ENCODE data around the gene GJB2. TPM values are rescaled to one million over a fixed set of nuclear protein-coding genes. Genes with fewer than 3 reads are reported as not detected.

Gene GJB2
- total and polyA plus RNA-seq, 2 of the 4 experiments (the other 2 are of a cell fraction), result under 0.01 to 0.17 TPM

GRCh38 chr13:20241593-20241992 is 48.9 kb upstream of the GJB2 start (continued):
- TF ChIP-seq NFE2L2 (IDR thresholded peaks at IDR 0.05; ENCODE audit: low read depth, low read length), result no peak
- no peak for TF ChIP-seq FOS (IDR thresholded peaks at IDR 0.05; ENCODE audit: low read depth, low read length)
- TF ChIP-seq CEBPB (IDR thresholded peaks at IDR 0.05; ENCODE audit: low read depth, low read length), result no peak
- no peak for TF ChIP-seq MAFK (IDR thresholded peaks at IDR 0.05; ENCODE audit: low read depth, low read length)

- H2AFZ ChIP-seq (replicated peaks; ENCODE audit: low read length, poor library complexity), result no peak overlapping the region
- H3K36me3 ChIP-seq (ENCODE audit: control insufficient read depth, insufficient read depth, low read length), result no peaks in the 10 kb centered on the region
- no peak overlapping the region for H3K27ac ChIP-seq (ENCODE audit: insufficient read depth, low read length)
- H3K27me3 ChIP-seq (ENCODE audit: control insufficient read depth, insufficient read depth, low read length), result peaks cover 51% of the 10 kb centered on the region
- ChIA-PET CTCF (no interaction called here), POLR2A (ENCODE audit: unreplicated experiment) (no interaction called here)
- intact Hi-C loops (cut with micrococcal nuclease) (no loop called here), dilution Hi-C loops (cut with HindIII; ENCODE audit: low sequenced_read_pairs, unreplicated experiment) (no loop called here), in situ Hi-C loops (cut with MboI; ENCODE audit: low sequenced_read_pairs) (no loop called here)
- BruUV-seq (replicated peaks), result no TSS peak
- H2BK120ac ChIP-seq (ENCODE audit: low read depth, low read length), result no peak overlapping the region
- no peak for DNase-seq
- H3K23ac ChIP-seq (ENCODE audit: low read depth, low read length), result no peak overlapping the region
- no peak overlapping the region for H4K8ac ChIP-seq (ENCODE audit: low read depth in 2 of 2, low read length in 2 of 2)
- no peak overlapping the region for H2BK5ac ChIP-seq (ENCODE audit: low read depth, low read length, poor library complexity, severe bottlenecking)
- WGBS, 2 experiments (ENCODE audit: extremely low coverage in 2 of 2, insufficient read length in 1 of 2), result 30% methylated on average over 2 of the region's 6 CpGs; no CpG with 5 or more reads in 1 of the 2 experiments
- no peaks in the 10 kb centered on the region for H3K4me1 ChIP-seq (ENCODE audit: control insufficient read depth, insufficient read depth, low read length)
- H2AK5ac ChIP-seq (ENCODE audit: low read depth, low read length), result no peak overlapping the region
- H2AK9ac ChIP-seq (replicated peaks; ENCODE audit: low read depth, low read length, poor library complexity), result no peak overlapping the region
- no peaks in the 10 kb centered on the region for H3K9me3 ChIP-seq (ENCODE audit: control insufficient read depth, insufficient read depth, low read length)
- no peak overlapping the region for H4K5ac ChIP-seq (ENCODE audit: low read depth, low read length)
- no peak overlapping the region for H3K14ac ChIP-seq (replicated peaks; ENCODE audit: low read depth, low read length)
- no peak overlapping the region for H3K9ac ChIP-seq (ENCODE audit: low read depth, low read length)
- H2BK15ac ChIP-seq (ENCODE audit: low read depth, low read length), result no peak overlapping the region
- no peak overlapping the region for H3K56ac ChIP-seq (ENCODE audit: extremely low read depth, insufficient read depth, low read length)
- H2BK20ac ChIP-seq (ENCODE audit: low read depth, low read length), result no peak overlapping the region
- no peaks in the 10 kb centered on the region for H4K20me1 ChIP-seq (ENCODE audit: insufficient read depth, low read length)
- TF ChIP-seq RAD21 (IDR thresholded peaks at IDR 0.05; ENCODE audit: low read length) (no peak), CEBPB (IDR thresholded peaks at IDR 0.05; ENCODE audit: low read depth, low read length) (no peak), NFE2L2 (IDR thresholded peaks at IDR 0.05; ENCODE audit: low read depth, low read length) (no peak), FOS (IDR thresholded peaks at IDR 0.05; ENCODE audit: low read depth, low read length) (no peak), RFX5 (IDR thresholded peaks at IDR 0.05; ENCODE audit: low read depth, low read length) (no peak), MAFK (IDR thresholded peaks at IDR 0.05; ENCODE audit: low read depth, low read length) (no peak), CTCF (conservative IDR thresholded peaks at IDR 0.05; ENCODE audit: low read depth, low read length) (no peak), BHLHE40 (IDR thresholded peaks at IDR 0.05; ENCODE audit: low read depth, low read length) (no peak), POLR2A (IDR thresholded peaks at IDR 0.05; ENCODE audit: low read depth, low read length) (no peak), MXI1 (IDR thresholded peaks at IDR 0.05; ENCODE audit: borderline replicate concordance, low read depth, low read length) (no peak), USF2 (IDR thresholded peaks at IDR 0.05; ENCODE audit: low read depth, low read length) (no peak), ELK1 (IDR thresholded peaks at IDR 0.05; ENCODE audit: borderline replicate concordance, low read depth, low read length) (no peak)
- no peak overlapping the region for H3K4me3 ChIP-seq (ENCODE audit: insufficient read depth, low read depth, low read length)
- no peaks in the 10 kb centered on the region for H3K79me1 ChIP-seq (ENCODE audit: low read depth in 1 of 2, low read length in 2 of 2)
- H3K18ac ChIP-seq (ENCODE audit: low read depth, low read length), result no peak overlapping the region
- H3K4ac ChIP-seq (ENCODE audit: low read depth, low read length), result no peak overlapping the region
- ATAC-seq (ENCODE audit: low read depth), result no peak
- no peaks in the 10 kb centered on the region for H3K9me1 ChIP-seq (ENCODE audit: insufficient read depth, low read length)
- no peak overlapping the region for H3K4me2 ChIP-seq (ENCODE audit: low read depth, low read length)
- no peak overlapping the region for H4K91ac ChIP-seq (ENCODE audit: insufficient read depth, low read depth, low read length)
Observed at GRCh38 chr13:20239748-20240147, 47.0 kb upstream of the GJB2 start.
